Ishikawa (cell line): ENCODE results near the gene STRN3.

Source experiments
- MAX ChIP-seq: IDR thresholded peaks from 2 replicates; pipeline ENCODE4 v1.6.1; 2012
- TF ChIP-seq, protein P1 (sequence below): IDR thresholded peaks from 2 replicates; pipeline ENCODE4 v1.6.1; 2012; ENCODE audit warnings: low read depth, mild to moderate bottlenecking

DNA sequence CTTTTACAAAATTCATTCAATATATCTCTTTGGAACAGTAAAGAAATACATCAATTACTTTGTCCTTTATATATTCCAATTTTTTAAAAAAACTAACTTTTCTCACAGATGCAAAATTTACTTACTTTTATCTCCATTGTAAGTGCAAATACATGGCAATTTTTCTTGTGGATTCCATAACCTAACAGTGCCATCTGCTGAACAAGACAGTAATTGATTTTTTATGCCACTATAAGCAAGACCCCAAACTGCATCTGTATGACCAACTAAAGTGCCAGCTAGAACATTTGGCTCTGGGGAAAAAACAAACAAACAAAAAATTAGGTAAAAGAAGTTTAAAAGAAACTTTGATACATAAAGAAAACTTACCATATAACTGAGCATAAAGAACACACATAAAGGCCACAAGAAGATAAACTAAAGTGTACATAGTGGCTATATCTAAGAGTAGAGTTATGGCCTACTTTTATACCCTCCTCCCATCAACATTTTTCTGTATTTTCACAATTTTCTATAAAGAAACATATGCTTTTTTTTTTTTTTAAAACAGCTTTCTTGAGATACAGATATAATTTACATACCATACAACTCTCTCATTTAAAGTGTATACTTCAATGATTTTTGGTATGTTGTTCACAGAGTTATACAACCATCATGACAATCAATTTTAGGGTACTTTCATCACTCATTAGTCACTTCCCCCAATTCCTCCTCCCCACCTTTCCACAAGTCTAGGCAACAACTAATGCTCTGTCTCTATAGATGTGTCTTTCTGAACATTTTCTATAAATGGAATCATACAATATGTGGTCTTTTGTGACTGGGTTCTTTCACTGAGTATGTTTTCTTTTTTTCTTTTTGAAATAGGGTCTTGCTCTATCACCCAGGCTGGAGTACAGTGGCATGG lies 119.2 kb downstream of the STRN3 start:
- TF ChIP-seq, protein P1, sequence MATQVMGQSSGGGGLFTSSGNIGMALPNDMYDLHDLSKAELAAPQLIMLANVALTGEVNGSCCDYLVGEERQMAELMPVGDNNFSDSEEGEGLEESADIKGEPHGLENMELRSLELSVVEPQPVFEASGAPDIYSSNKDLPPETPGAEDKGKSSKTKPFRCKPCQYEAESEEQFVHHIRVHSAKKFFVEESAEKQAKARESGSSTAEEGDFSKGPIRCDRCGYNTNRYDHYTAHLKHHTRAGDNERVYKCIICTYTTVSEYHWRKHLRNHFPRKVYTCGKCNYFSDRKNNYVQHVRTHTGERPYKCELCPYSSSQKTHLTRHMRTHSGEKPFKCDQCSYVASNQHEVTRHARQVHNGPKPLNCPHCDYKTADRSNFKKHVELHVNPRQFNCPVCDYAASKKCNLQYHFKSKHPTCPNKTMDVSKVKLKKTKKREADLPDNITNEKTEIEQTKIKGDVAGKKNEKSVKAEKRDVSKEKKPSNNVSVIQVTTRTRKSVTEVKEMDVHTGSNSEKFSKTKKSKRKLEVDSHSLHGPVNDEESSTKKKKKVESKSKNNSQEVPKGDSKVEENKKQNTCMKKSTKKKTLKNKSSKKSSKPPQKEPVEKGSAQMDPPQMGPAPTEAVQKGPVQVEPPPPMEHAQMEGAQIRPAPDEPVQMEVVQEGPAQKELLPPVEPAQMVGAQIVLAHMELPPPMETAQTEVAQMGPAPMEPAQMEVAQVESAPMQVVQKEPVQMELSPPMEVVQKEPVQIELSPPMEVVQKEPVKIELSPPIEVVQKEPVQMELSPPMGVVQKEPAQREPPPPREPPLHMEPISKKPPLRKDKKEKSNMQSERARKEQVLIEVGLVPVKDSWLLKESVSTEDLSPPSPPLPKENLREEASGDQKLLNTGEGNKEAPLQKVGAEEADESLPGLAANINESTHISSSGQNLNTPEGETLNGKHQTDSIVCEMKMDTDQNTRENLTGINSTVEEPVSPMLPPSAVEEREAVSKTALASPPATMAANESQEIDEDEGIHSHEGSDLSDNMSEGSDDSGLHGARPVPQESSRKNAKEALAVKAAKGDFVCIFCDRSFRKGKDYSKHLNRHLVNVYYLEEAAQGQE = no peak
- TF ChIP-seq MAX = no peak
